Astrocyte (in vitro differentiated cells and primary cell): Measurements from ENCODE around the gene CST11. TPM values are rescaled to one million over a fixed set of nuclear protein-coding genes. Genes with fewer than 3 reads are reported as not detected.
"Not testable (repeated sequence)": the region's sequence is repeated elsewhere in the genome, so short reads cannot be mapped to it uniquely, and the experiment has no call there.

ENCODE experiments used
- DNase-seq: peaks from one replicate; pipeline ENCODE4 v3.0.0-alpha.2; 2010; ENCODE audit warnings: low read depth
- FAIRE-seq: peaks from 2 replicates; lab custom pipeline; 2011; peaks lifted over from hg19 to GRCh38; lab: Jason Lieb, UNC
- H2AFZ ChIP-seq: 2 replicates; pipeline ENCODE4 v1.6.0; 2012; ENCODE audit warnings: low read depth, low read length, inconsistent platforms
- H3K27ac ChIP-seq: 2 replicates; pipeline ENCODE4 v1.5.1; 2011; ENCODE audit warnings: low read depth, low read length, inconsistent platforms
- H3K27me3 ChIP-seq: 2 replicates; pipeline ENCODE4 v1.6.0; 2011; ENCODE audit warnings: low read length, inconsistent platforms; ENCODE audit not compliant: insufficient read depth
- H3K36me3 ChIP-seq: 2 replicates; pipeline ENCODE4 v1.5.1; 2011; ENCODE audit warnings: low read length, inconsistent platforms; ENCODE audit not compliant: insufficient read depth
- H3K4me1 ChIP-seq: 2 replicates; pipeline ENCODE4 v1.5.1; 2011; ENCODE audit warnings: low read length, inconsistent platforms; ENCODE audit not compliant: insufficient read depth
- H3K4me2 ChIP-seq: 2 replicates; pipeline ENCODE4 v1.6.0; 2012; ENCODE audit warnings: low read length, inconsistent platforms
- H3K4me3 ChIP-seq: 2 replicates; pipeline ENCODE4 v1.5.1; 2011; ENCODE audit warnings: low read depth, mild to moderate bottlenecking, low read length, inconsistent platforms; ENCODE audit not compliant: insufficient read depth
- H3K79me2 ChIP-seq: 2 replicates; pipeline ENCODE4 v1.6.0; 2012; ENCODE audit warnings: mild to moderate bottlenecking, low read length, inconsistent platforms; ENCODE audit not compliant: insufficient read depth
- H3K9ac ChIP-seq: 2 replicates; pipeline ENCODE4 v1.6.0; 2012; ENCODE audit warnings: mild to moderate bottlenecking, low read length, inconsistent platforms
- H3K9me3 ChIP-seq: 2 replicates; pipeline ENCODE4 v1.5.1; 2012; ENCODE audit warnings: low read depth, mild to moderate bottlenecking, low read length, inconsistent platforms; ENCODE audit not compliant: insufficient read depth
- H4K20me1 ChIP-seq: 2 replicates; pipeline ENCODE4 v1.6.0; 2012; ENCODE audit warnings: low read length, inconsistent platforms; ENCODE audit not compliant: insufficient read depth
- H3K27ac Mint-ChIP-seq: one replicate; pipeline ENCODE4 v1.8.0; 2021; ENCODE audit warnings: mild to moderate bottlenecking, mixed read lengths; ENCODE audit not compliant: unreplicated experiment
- H3K27me3 Mint-ChIP-seq: one replicate; pipeline ENCODE4 v1.8.0; 2021; ENCODE audit warnings: low read depth, mixed read lengths; ENCODE audit not compliant: unreplicated experiment
- H3K36me3 Mint-ChIP-seq: one replicate; pipeline ENCODE4 v1.8.0; 2021; ENCODE audit warnings: low read depth, mixed read lengths; ENCODE audit not compliant: unreplicated experiment
- H3K4me1 Mint-ChIP-seq: one replicate; pipeline ENCODE4 v1.8.0; 2021; ENCODE audit warnings: low read depth, mixed read lengths; ENCODE audit not compliant: unreplicated experiment
- H3K4me3 Mint-ChIP-seq: one replicate; pipeline ENCODE4 v1.8.0; 2021; ENCODE audit warnings: mild to moderate bottlenecking, moderate library complexity, mixed read lengths; ENCODE audit not compliant: unreplicated experiment
- H3K9me3 Mint-ChIP-seq: one replicate; pipeline ENCODE4 v1.8.0; 2021; ENCODE audit warnings: mild to moderate bottlenecking, mixed read lengths; ENCODE audit not compliant: unreplicated experiment
- CTCF ChIP-seq: IDR thresholded peaks from 2 replicates; pipeline ENCODE4 v1.5.1; 2011; ENCODE audit warnings: low read depth, mild to moderate bottlenecking, inconsistent platforms, low read length, moderate library complexity; ENCODE audit not compliant: insufficient read depth
- EZH2 ChIP-seq: IDR thresholded peaks from 2 replicates; pipeline ENCODE4 v1.6.1; 2012; ENCODE audit warnings: mild to moderate bottlenecking, low read length, inconsistent platforms; ENCODE audit not compliant: insufficient read depth
- total RNA-seq: library from RNA; stranded (reverse); gene quantifications from 2 replicates; pipeline ENCODE4 v1.2.1, GENCODE V29; 2021

Gene CST11
- total RNA-seq, 1 donor from 2014 or later: not detected

GRCh38 chr20:23476015-23476754, 23.5 kb upstream of the CST11 start:
- Histone ChIP-seq H3K9me3 (peaks cover 10% of the 10 kb centered on the region), H3K4me2 (no peak overlapping the region), H3K9ac (no peak overlapping the region), H3K4me1 (no peaks in the 10 kb centered on the region), H3K27ac (no peak overlapping the region), H3K4me3 (no peak overlapping the region), H3K27me3 (no peaks in the 10 kb centered on the region), H4K20me1 (no peaks in the 10 kb centered on the region), H2AFZ (no peak overlapping the region), H3K79me2 (no peaks in the 10 kb centered on the region), H3K36me3 (no peaks in the 10 kb centered on the region)
- DNase-seq: no peak
- peaks cover 2% of the 10 kb centered on the region for H3K9me3 Mint-ChIP-seq
- H3K27ac Mint-ChIP-seq: no peak overlapping the region
- TF ChIP-seq EZH2 (no peak), CTCF (no peak)
- H3K36me3 Mint-ChIP-seq: no peaks in the 10 kb centered on the region
- H3K4me1 Mint-ChIP-seq: no peaks in the 10 kb centered on the region
- no peak overlapping the region for H3K4me3 Mint-ChIP-seq
- H3K27me3 Mint-ChIP-seq: peaks cover 7% of the 10 kb centered on the region
- no peak for FAIRE-seq

- TF ChIP-seq CTCF (no peak), EZH2 (no peak)
- H3K4me2 ChIP-seq: no peak overlapping the region
- H3K27ac ChIP-seq: no peak overlapping the region
- peaks cover 10% of the 10 kb centered on the region for H3K9me3 ChIP-seq
- Mint-ChIP-seq H3K4me1 (no peaks in the 10 kb centered on the region), H3K9me3 (peaks cover 2% of the 10 kb centered on the region), H3K27ac (no peak overlapping the region), H3K4me3 (no peak overlapping the region), H3K27me3 (peaks cover 11% of the 10 kb centered on the region), H3K36me3 (no peaks in the 10 kb centered on the region)
- no peak for DNase-seq
- H3K4me1 ChIP-seq: no peaks in the 10 kb centered on the region
- H4K20me1 ChIP-seq: no peaks in the 10 kb centered on the region
- H3K9ac ChIP-seq: no peak overlapping the region
- H2AFZ ChIP-seq: no peak overlapping the region
- no peaks in the 10 kb centered on the region for H3K36me3 ChIP-seq
- H3K79me2 ChIP-seq: no peaks in the 10 kb centered on the region
- no peak overlapping the region for H3K4me3 ChIP-seq
- no peaks in the 10 kb centered on the region for H3K27me3 ChIP-seq
- FAIRE-seq: no peak
These were observed 22.7 kb upstream of the CST11 start for GRCh38 chr20:23475395-23475794.

- H3K4me3 Mint-ChIP-seq, H3K27me3 Mint-ChIP-seq, H3K27me3 ChIP-seq, H3K27ac ChIP-seq, H2AFZ ChIP-seq, FAIRE-seq, H3K9ac ChIP-seq, DNase-seq, H3K4me2 ChIP-seq, H3K27ac Mint-ChIP-seq, H3K36me3 ChIP-seq, H3K9me3 ChIP-seq, H3K4me1 ChIP-seq, H3K9me3 Mint-ChIP-seq, H3K4me1 Mint-ChIP-seq, H3K36me3 Mint-ChIP-seq, H4K20me1 ChIP-seq, H3K79me2 ChIP-seq, H3K4me3 ChIP-seq: not testable (repeated sequence)
These were observed 20.6 kb upstream of the CST11 start for GRCh38 chr20:23473293-23473692.

GRCh38 chr20:23472306-23472705, 19.6 kb upstream of the CST11 start:
- not testable (repeated sequence) for DNase-seq, H3K27ac Mint-ChIP-seq, H3K9me3 ChIP-seq, H3K4me3 ChIP-seq, H4K20me1 ChIP-seq, H3K9ac ChIP-seq, H3K27ac ChIP-seq, H3K4me3 Mint-ChIP-seq, FAIRE-seq, H3K79me2 ChIP-seq, H3K36me3 ChIP-seq, H3K27me3 ChIP-seq, H3K36me3 Mint-ChIP-seq, H3K4me1 Mint-ChIP-seq, H3K4me2 ChIP-seq, H3K27me3 Mint-ChIP-seq, H3K9me3 Mint-ChIP-seq, H2AFZ ChIP-seq, H3K4me1 ChIP-seq

- H3K4me1 ChIP-seq, H3K27ac ChIP-seq, H3K27ac Mint-ChIP-seq, H3K36me3 ChIP-seq, H3K4me2 ChIP-seq, H3K79me2 ChIP-seq, H3K36me3 Mint-ChIP-seq, H3K9me3 ChIP-seq, H3K4me1 Mint-ChIP-seq, H3K27me3 ChIP-seq, H3K27me3 Mint-ChIP-seq, DNase-seq, H3K9me3 Mint-ChIP-seq, H3K4me3 ChIP-seq, H2AFZ ChIP-seq, H4K20me1 ChIP-seq, H3K4me3 Mint-ChIP-seq, H3K9ac ChIP-seq, FAIRE-seq: not testable (repeated sequence)
These were observed 14.3 kb upstream of the CST11 start for GRCh38 chr20:23466961-23467360.
